ENCODE measurements around the gene NDUFA11.
"Not testable (repeated sequence)": the region's sequence is repeated elsewhere in the genome, so short reads cannot be mapped to it uniquely, and the experiment has no call there.

Gene NDUFA11

GRCh38 chr19:5857203-5858081 lies 46.1 kb downstream of the NDUFA11 start:
- no peak for DNase-seq (ENCODE audit: low spot score)

DNA sequence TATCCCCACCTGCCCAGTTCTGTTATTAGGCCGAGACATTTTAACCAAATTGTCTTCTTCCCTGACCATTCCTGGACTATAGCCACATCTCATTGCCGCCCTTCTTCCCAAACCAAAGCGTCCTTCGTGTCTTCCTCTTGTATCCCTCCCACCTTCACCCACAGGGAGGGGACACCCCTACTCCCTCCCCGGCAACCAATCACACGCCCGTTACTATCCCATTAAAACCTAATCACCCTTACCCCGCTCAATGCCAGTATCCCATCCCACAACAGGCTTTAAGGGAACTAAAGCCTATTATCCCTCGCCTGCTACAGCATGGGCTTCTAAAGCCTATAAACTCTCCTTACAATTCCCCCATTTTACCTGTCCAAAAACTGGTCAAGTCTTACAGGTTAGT lies 48.4 kb downstream of the NDUFA11 start:
- not testable (repeated sequence) for DNase-seq (ENCODE audit: low spot score)

- DNase-seq (ENCODE audit: low spot score): not testable (repeated sequence)
These were observed 49.5 kb downstream of the NDUFA11 start for GRCh38 chr19:5854121-5854520.

DNA sequence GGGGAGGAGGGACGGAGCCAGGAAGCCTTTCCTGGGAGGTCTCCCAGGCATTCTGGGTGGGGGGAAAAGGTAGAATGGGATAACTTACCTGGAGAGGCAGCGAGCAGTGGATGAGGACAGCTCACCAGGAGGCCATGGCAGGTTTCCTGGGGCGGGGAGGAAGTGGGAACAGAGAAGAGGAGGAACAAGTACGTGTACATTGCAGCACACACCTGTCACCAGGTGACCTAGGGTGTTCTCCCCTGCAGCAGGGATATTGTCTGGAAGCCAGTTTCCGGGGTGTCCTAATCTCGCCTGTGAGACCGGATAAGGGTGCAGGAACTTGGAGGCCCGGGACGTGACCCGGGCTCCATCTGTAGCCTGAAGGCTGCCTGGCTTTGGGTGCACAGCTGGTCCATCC lies 52.3 kb downstream of the NDUFA11 start, which contains the start of gene FUT3:
TSS of gene FUT3 (minus strand) at position 148 of the 400 bp plus-strand sequence.
- DNase-seq (ENCODE audit: low spot score): no peak

DNA sequence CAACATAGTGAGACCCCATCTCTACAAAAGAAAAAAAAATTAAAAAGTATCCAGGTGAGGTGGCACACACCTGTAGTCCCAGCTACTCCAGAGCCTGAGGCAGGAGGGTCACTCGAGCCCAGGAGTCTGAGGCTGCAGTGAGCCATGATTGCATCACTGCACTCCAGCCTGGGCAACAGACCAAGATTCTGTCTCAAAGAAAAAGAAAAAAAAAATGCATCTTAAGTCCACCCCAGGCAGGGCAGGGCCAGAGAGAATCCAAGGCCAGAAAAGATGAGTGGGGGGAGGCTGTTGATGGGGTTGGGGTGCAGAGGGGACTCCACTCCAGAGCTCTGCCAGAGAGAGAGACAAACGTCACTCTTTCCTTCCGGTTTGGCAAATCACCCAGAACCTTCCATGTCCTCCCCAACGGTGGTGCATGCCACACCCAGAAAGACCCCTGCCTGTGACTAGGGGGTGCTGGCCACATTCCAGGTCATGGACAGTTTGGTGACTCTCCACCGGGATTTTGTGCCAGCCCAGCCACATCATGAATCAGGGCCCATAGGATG lies 52.8 kb downstream of the NDUFA11 start:
- DNase-seq (ENCODE audit: low spot score): no peak

DNA sequence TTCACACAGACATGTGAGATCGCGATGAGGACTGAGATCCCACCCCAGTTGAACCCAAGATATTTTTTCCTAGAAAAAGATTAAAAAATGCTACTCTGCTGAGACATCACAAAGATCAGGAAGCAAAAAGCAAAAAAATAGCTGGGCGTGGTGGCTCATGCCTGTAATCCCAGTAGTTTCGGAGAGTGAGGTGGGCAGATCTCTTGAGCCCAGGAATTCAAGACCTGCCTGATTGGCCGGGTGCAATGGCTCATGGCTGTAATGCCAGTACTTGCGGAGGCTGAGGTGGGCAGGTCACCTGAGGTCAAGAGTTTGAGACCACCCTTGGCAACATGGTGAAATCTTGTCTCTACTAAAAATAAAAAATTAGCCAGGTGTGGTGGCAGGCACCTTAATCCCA lies 53.4 kb downstream of the NDUFA11 start:
- no peak for DNase-seq (ENCODE audit: low spot score)

GRCh38 chr19:5848621-5849020 lies 55.0 kb downstream of the NDUFA11 start:
- not testable (repeated sequence) for DNase-seq (ENCODE audit: low spot score)

DNA sequence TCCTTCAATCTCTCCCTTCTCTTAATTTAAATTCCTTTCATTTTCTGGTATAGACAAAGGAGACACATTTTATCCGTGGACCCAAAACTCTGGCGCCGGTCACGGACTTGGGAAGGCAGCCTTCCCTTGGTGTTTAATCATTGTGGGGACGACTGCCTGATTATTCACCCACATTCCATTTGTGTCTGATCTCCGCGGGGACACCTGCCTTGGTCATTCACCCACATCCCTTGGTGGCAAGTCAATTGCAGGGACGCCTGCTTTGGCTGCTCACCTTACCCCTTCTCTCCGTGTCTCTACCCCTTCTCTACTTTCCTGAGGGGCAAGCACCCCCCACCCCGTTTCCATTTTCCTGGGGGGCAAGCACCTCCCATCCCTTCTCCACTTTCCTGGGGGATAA lies 55.7 kb downstream of the NDUFA11 start:
- not testable (repeated sequence) for DNase-seq (ENCODE audit: low spot score)
